GM23338 (cell line): ENCODE results near the gene CDK17. TPM values are rescaled to one million over a fixed set of nuclear protein-coding genes. Genes with fewer than 3 reads are reported as not detected.

Experiments
- ATAC-seq: fragments of 200-7000 bp; cut with Tn5 transposase; 3 replicates; pipeline ENCODE4 v1.9.1; 2020
- DNase-seq: peaks from one replicate; pipeline ENCODE4 v3.0.0-alpha.2; 2015; ENCODE audit warnings: low spot score
- H2AFZ ChIP-seq: fragments of 200-600 bp; sonication (generic); 2 replicates; pipeline ENCODE4 v1.8.0; 2016; ENCODE audit warnings: antibody characterized with exemption, mild to moderate bottlenecking, moderate library complexity
- H3F3A ChIP-seq: fragments of 200-600 bp; sonication (generic); replicated peaks from 2 replicates; pipeline ENCODE4 v1.8.0; 2017; ENCODE audit warnings: antibody characterized with exemption, mixed run types, low read depth
- H3K27ac ChIP-seq: fragments of 200-600 bp; sonication (generic); 2 replicates; pipeline ENCODE4 v1.6.1; 2016; ENCODE audit warnings: low read depth
- H3K27me3 ChIP-seq: fragments of 200-600 bp; sonication (generic); 2 replicates; pipeline ENCODE4 v1.8.0; 2016; ENCODE audit warnings: mild to moderate bottlenecking, mixed run types, moderate library complexity; ENCODE audit not compliant: insufficient read depth
- H3K36me3 ChIP-seq: fragments of 200-600 bp; sonication (generic); 2 replicates; pipeline ENCODE4 v1.8.0; 2016; ENCODE audit warnings: mild to moderate bottlenecking; ENCODE audit not compliant: insufficient read depth
- H3K4me1 ChIP-seq: fragments of 200-600 bp; sonication (generic); 2 replicates; pipeline ENCODE4 v1.8.0; 2016; ENCODE audit warnings: mild to moderate bottlenecking, moderate library complexity; ENCODE audit not compliant: insufficient read depth
- H3K4me2 ChIP-seq: fragments of 200-600 bp; sonication (generic); 2 replicates; pipeline ENCODE4 v1.7.1; 2017; ENCODE audit warnings: mixed run types
- H3K4me3 ChIP-seq: fragments of 200-600 bp; sonication (generic); 2 replicates; pipeline ENCODE4 v1.6.1; 2016; ENCODE audit warnings: mixed run types
- H3K79me2 ChIP-seq: fragments of 200-600 bp; sonication (generic); replicated peaks from 2 replicates; pipeline ENCODE4 v1.8.0; 2017; ENCODE audit warnings: mild to moderate bottlenecking; ENCODE audit not compliant: insufficient read depth
- H3K9me2 ChIP-seq: fragments of 200-600 bp; sonication (generic); 2 replicates; pipeline ENCODE4 v1.8.0; 2017; ENCODE audit not compliant: insufficient read depth
- H4K20me1 ChIP-seq: fragments of 200-600 bp; sonication (generic); replicated peaks from 2 replicates; pipeline ENCODE4 v1.8.0; 2017; ENCODE audit warnings: mild to moderate bottlenecking; ENCODE audit not compliant: insufficient read depth
- H3K27ac Mint-ChIP-seq: 2 replicates; pipeline ENCODE4 v1.8.0; 2020; ENCODE audit warnings: inconsistent platforms, mild to moderate bottlenecking, moderate library complexity, mixed read lengths
- H3K27me3 Mint-ChIP-seq: 3 replicates; pipeline ENCODE4 v1.8.0; 2022; ENCODE audit warnings: low read depth, mild to moderate bottlenecking, moderate library complexity, mixed read lengths, inconsistent platforms; ENCODE audit not compliant: insufficient read depth, poor library complexity
- H3K36me3 Mint-ChIP-seq: 3 replicates; pipeline ENCODE4 v1.8.0; 2021; ENCODE audit warnings: low read depth, mild to moderate bottlenecking, inconsistent platforms, moderate library complexity, mixed read lengths
- H3K4me1 Mint-ChIP-seq: 3 replicates; pipeline ENCODE4 v1.8.0; 2020; ENCODE audit warnings: mild to moderate bottlenecking, inconsistent platforms, mixed read lengths
- H3K4me3 Mint-ChIP-seq: 3 replicates; pipeline ENCODE4 v1.8.0; 2021; ENCODE audit warnings: moderate library complexity, mild to moderate bottlenecking, inconsistent platforms, mixed read lengths
- H3K9me3 Mint-ChIP-seq: 3 replicates; pipeline ENCODE4 v1.8.0; 2020; ENCODE audit warnings: moderate library complexity, mild to moderate bottlenecking, inconsistent platforms, mixed read lengths
- CREB1 ChIP-seq: fragments of 250-450 bp; sonication (Bioruptor Pico); IDR thresholded peaks from 2 replicates; pipeline ENCODE4 v1.5.0; 2020; ENCODE audit warnings: low read depth, mild to moderate bottlenecking, moderate library complexity
- CTCF ChIP-seq, 2 experiments: fragments of 200-600 bp in 1 of 2; sonication (generic) in 1 of 2; conservative IDR thresholded peaks; 2 replicates each; pipeline versions ENCODE4 v1.5.1 to v1.6.1; 2016 to 2017; ENCODE audit warnings: antibody characterized with exemption in 2 of 2, low read depth in 2 of 2, mild to moderate bottlenecking in 2 of 2, moderate library complexity in 1 of 2
- JUNB ChIP-seq: IDR thresholded peaks from one replicate; pipeline ENCODE4 v1.6.1; 2016; ENCODE audit warnings: antibody characterized with exemption; ENCODE audit not compliant: unreplicated experiment
- NANOG ChIP-seq: IDR thresholded peaks from 2 replicates; pipeline ENCODE4 v1.6.1; 2016; ENCODE audit warnings: antibody characterized with exemption, borderline replicate concordance
- STAT1 ChIP-seq: IDR thresholded peaks from one replicate; pipeline ENCODE4 v1.6.1; 2016; ENCODE audit warnings: antibody characterized with exemption; ENCODE audit not compliant: unreplicated experiment
- ZNF331 ChIP-seq: fragments of 250-450 bp; sonication (Bioruptor Pico); IDR thresholded peaks from 2 replicates; pipeline ENCODE4 v1.5.0; 2020; ENCODE audit warnings: low read depth, mild to moderate bottlenecking, moderate library complexity
- polyA plus RNA-seq: library from polyadenylated mRNA; unstranded; fragments of >200 nt; fragmentation: Nextera tagmentation; extraction: Ambion mirVana; gene quantifications from 2 replicates; pipeline ENCODE4 v1.2.1, GENCODE V29; 2016
- total RNA-seq: library from RNA; depleted of rRNA; stranded (reverse); fragments of >200 nt; shearing (Covaris generic); gene quantifications from 2 replicates; pipeline ENCODE4 v1.2.3, GENCODE V29; 2014
- TF ChIP-seq, protein P1 (sequence below): IDR thresholded peaks from 2 replicates; pipeline ENCODE4 v1.6.1; 2016; ENCODE audit warnings: antibody characterized with exemption

Gene CDK17
- total and polyA plus RNA-seq, 2 experiments from 2014 or later = 7.6 to 34.2 TPM

GRCh38 chr12:96431067-96431466 lies 30.8 kb upstream of the CDK17 start (continued):
- TF ChIP-seq, protein P1, sequence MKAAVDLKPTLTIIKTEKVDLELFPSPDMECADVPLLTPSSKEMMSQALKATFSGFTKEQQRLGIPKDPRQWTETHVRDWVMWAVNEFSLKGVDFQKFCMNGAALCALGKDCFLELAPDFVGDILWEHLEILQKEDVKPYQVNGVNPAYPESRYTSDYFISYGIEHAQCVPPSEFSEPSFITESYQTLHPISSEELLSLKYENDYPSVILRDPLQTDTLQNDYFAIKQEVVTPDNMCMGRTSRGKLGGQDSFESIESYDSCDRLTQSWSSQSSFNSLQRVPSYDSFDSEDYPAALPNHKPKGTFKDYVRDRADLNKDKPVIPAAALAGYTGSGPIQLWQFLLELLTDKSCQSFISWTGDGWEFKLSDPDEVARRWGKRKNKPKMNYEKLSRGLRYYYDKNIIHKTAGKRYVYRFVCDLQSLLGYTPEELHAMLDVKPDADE = no peak
- TF ChIP-seq ZNF331 (no peak), JUNB (no peak), NANOG (no peak)

GRCh38 chr12:96427269-96427729 lies 27.1 kb upstream of the CDK17 start:
- Histone ChIP-seq H3K79me2 (no peaks in the 10 kb centered on the region), H3K9me2 (no peaks in the 10 kb centered on the region), H4K20me1 (no peaks in the 10 kb centered on the region), H3K27ac (no peak overlapping the region), H3K36me3 (no peaks in the 10 kb centered on the region), H3F3A (no peaks in the 10 kb centered on the region), H3K4me1 (peaks cover 6% of the 10 kb centered on the region; the same call in 1 of the 2 replicates), H3K4me2 (no peak overlapping the region), H3K4me3 (no peak overlapping the region), H2AFZ (peak overlapping the region; percentile 98; the same call in 1 of the 2 replicates), H3K27me3 (no peaks in the 10 kb centered on the region)
- no peaks in the 10 kb centered on the region for H3K9me3 Mint-ChIP-seq
- H3K4me3 Mint-ChIP-seq = no peak overlapping the region
- peaks cover 6% of the 10 kb centered on the region for H3K4me1 Mint-ChIP-seq
- ATAC-seq = peak; percentile 48
- peaks cover 5% of the 10 kb centered on the region for H3K27me3 Mint-ChIP-seq
- H3K36me3 Mint-ChIP-seq = no peaks in the 10 kb centered on the region
- DNase-seq = no peak
- H3K27ac Mint-ChIP-seq = peak overlapping the region; percentile 30
- TF ChIP-seq STAT1 = no peak

- Histone ChIP-seq H3K36me3 (no peaks in the 10 kb centered on the region), H3K27me3 (no peaks in the 10 kb centered on the region), H2AFZ (no peak overlapping the region), H3K4me1 (peaks cover 6% of the 10 kb centered on the region; the same call in 1 of the 2 replicates), H4K20me1 (no peaks in the 10 kb centered on the region), H3K9me2 (no peaks in the 10 kb centered on the region), H3K27ac (no peak overlapping the region), H3K4me2 (no peak overlapping the region), H3K4me3 (no peak overlapping the region), H3K79me2 (no peaks in the 10 kb centered on the region), H3F3A (no peaks in the 10 kb centered on the region)
- ATAC-seq (no peak), DNase-seq (no peak)
- no peak overlapping the region for H3K27ac Mint-ChIP-seq
- H3K9me3 Mint-ChIP-seq = no peaks in the 10 kb centered on the region
- TF ChIP-seq CREB1 (CRISPR knock-in tag) (no peak), NANOG (no peak), CTCF (conservative IDR thresholded peaks at IDR 0.05; ENCODE audit: low read depth in 2 of 2) (no peak)
- TF ChIP-seq, protein P1 = no peak
- no peak overlapping the region for H3K4me3 Mint-ChIP-seq
- peaks cover 5% of the 10 kb centered on the region for H3K27me3 Mint-ChIP-seq
- no peaks in the 10 kb centered on the region for H3K36me3 Mint-ChIP-seq
- H3K4me1 Mint-ChIP-seq = peaks cover 6% of the 10 kb centered on the region
These were observed 25.7 kb upstream of the CDK17 start for GRCh38 chr12:96425951-96426350.
